T-cell (primary cell): ENCODE data around the gene SFSWAP. TPM values are rescaled to one million over a fixed set of nuclear protein-coding genes. Genes with fewer than 3 reads are reported as not detected.

Experiments used
- ATAC-seq, 4 experiments: fragments of 200-7000 bp in 3 of 4; fragments of 150-1000 bp in 1 of 4; cut with Tn5 transposase; replicated peaks in 1 of 4; 1 replicate in 3 of 4; 2 replicates in 1 of 4; pipeline ENCODE4 v1.10.0; 2021; ENCODE audit warnings: moderate library complexity in 3 of 4, mild to moderate bottlenecking in 2 of 4, moderate number of reproducible peaks in 1 of 4
- CTCF ChIA-PET, 2 donors: fragments of 300-600 bp; sonication (Branson Sonifier 250); formaldehyde crosslinking; loops; one replicate each; lab custom pipeline; 2022; ENCODE audit warnings: antibody characterized with exemption in 2 of 2; lab: Charles Lee
- POLR2A ChIA-PET, 2 donors: fragments of 300-600 bp; sonication (Branson Sonifier 250); formaldehyde crosslinking; loops; one replicate each; lab custom pipeline; 2022; ENCODE audit warnings: antibody characterized with exemption in 2 of 2; lab: Charles Lee
- DNase-seq, 35 experiments: peaks; one replicate each; pipeline versions ENCODE4 v3.0.0 to v3.0.0-alpha.2; 2013 to 2023
- H3K27ac ChIP-seq: one replicate; pipeline ENCODE4 v1.5.1; 2013; ENCODE audit warnings: low read length
- H3K27me3 ChIP-seq, 2 experiments: replicated peaks in 1 of 2; 1 replicate in 1 of 2; 2 replicates in 1 of 2; pipeline versions ENCODE4 v1.6.1 to v1.7.0; 2013; ENCODE audit warnings: low read length in 1 of 2, mixed read lengths in 1 of 2; ENCODE audit not compliant: control insufficient read depth in 2 of 2, insufficient read depth in 2 of 2; ENCODE audit errors: extremely low read depth in 1 of 2
- H3K36me3 ChIP-seq, 2 donors: 1 replicate in 1 of 2; 2 replicates in 1 of 2; pipeline versions ENCODE4 v1.6.1 to v1.7.0; 2013; ENCODE audit warnings: low read length in 1 of 2; ENCODE audit not compliant: control insufficient read depth in 2 of 2, insufficient read depth in 1 of 2; ENCODE audit errors: extremely low read depth in 1 of 2
- H3K4me1 ChIP-seq, 2 experiments: 1 replicate in 1 of 2; 2 replicates in 1 of 2; pipeline versions ENCODE4 v1.6.1 to v1.7.0; 2013; ENCODE audit warnings: low read length in 2 of 2, mixed read lengths in 1 of 2; ENCODE audit not compliant: insufficient read depth in 2 of 2, control insufficient read depth in 1 of 2; ENCODE audit errors: extremely low read depth in 1 of 2
- H3K4me3 ChIP-seq, 2 donors: 1 replicate in 1 of 2; 2 replicates in 1 of 2; pipeline versions ENCODE4 v1.5.1 to v1.7.0; 2013; ENCODE audit warnings: mild to moderate bottlenecking in 2 of 2, low read length in 1 of 2, moderate library complexity in 1 of 2; ENCODE audit not compliant: control insufficient read depth in 1 of 2; ENCODE audit errors: extremely low read depth in 1 of 2
- H3K9me3 ChIP-seq: 2 replicates; pipeline ENCODE4 v1.7.0; 2013
- H3K27ac Mint-ChIP-seq, 2 donors: one replicate each; pipeline ENCODE4 v1.8.0; 2020 to 2021; ENCODE audit warnings: mild to moderate bottlenecking in 2 of 2, mixed read lengths in 2 of 2
- H3K27me3 Mint-ChIP-seq, 2 donors: one replicate each; pipeline ENCODE4 v1.8.0; 2021 to 2022; ENCODE audit warnings: mixed read lengths in 2 of 2
- H3K36me3 Mint-ChIP-seq: one replicate; pipeline ENCODE4 v1.8.0; 2021; ENCODE audit warnings: mixed read lengths
- H3K4me1 Mint-ChIP-seq, 3 donors: one replicate each; pipeline ENCODE4 v1.8.0; 2020 to 2022; ENCODE audit warnings: mixed read lengths in 3 of 3, mild to moderate bottlenecking in 1 of 3
- H3K4me3 Mint-ChIP-seq, 3 donors: one replicate each; pipeline ENCODE4 v1.8.0; 2020 to 2022; ENCODE audit warnings: mild to moderate bottlenecking in 3 of 3, mixed read lengths in 3 of 3, moderate library complexity in 3 of 3
- H3K9me3 Mint-ChIP-seq, 3 donors: one replicate each; pipeline ENCODE4 v1.8.0; 2020 to 2022; ENCODE audit warnings: mixed read lengths in 3 of 3
- WGBS: methylation state at CpG from one replicate; pipeline ENCODE4 v1.1.5; 2013; ENCODE audit warnings: missing lambda C conversion rate; ENCODE audit not compliant: insufficient coverage; 5-methylcytosine and 5-hydroxymethylcytosine counted together
- total RNA-seq, 35 experiments: library from RNA in 6 of 35; stranded (reverse) in 6 of 35; fragments of 120-200 nt in 1 of 35; gene quantifications; one replicate each; pipeline versions ENCODE4 v1.2.1 to v1.2.4 and lab custom pipeline; 2013 to 2026

Gene SFSWAP
- total RNA-seq, 5 donors from 2014 or later (not counting 1 experiment from before 2014, with no cell fraction given) = 95.7 to 110 (median 106) TPM

DNA sequence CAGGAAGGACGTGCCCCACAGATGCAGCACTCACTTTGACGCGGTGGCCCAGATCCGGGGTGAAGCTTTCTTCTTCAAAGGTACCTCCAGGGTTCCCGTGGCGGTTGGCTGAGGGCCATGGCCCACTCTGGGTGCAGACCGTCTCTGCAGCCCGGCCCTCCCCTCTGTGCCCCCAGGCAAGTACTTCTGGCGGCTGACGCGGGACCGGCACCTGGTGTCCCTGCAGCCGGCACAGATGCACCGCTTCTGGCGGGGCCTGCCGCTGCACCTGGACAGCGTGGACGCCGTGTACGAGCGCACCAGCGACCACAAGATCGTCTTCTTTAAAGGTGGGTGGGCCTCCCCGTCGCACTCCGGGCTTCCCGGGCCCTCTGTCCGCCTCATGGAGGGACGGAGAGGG is 134.2 kb downstream of the SFSWAP start:
- no peak overlapping the region for H3K27ac ChIP-seq
- DNase-seq = no peak

DNA sequence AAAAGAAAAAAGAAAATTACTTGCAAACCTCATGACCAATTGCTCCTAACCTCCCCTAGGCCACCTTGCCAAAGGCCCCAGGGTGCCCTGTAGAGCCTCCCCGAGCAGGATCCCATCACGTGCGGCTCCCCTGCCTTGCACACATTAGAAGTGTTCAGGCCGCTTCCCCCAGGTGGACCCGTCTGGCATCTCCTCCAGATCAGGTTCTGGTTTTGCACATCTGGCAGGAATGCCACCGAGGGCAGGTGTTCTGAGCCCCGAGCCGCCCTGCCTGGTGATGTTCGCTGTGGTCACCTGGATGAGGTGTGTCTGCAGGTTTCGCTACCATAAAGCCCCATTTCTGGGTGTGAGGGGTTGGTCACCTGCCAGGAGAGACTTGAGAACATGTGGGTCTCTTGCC is 136.6 kb downstream of the SFSWAP start:
- no peak overlapping the region for H3K27ac Mint-ChIP-seq
- no peaks in the 10 kb centered on the region for H3K36me3 Mint-ChIP-seq
- POLR2A ChIA-PET = no interaction called here

More for the DNA sequence above, 134.2 kb downstream of the SFSWAP start:
- Mint-ChIP-seq H3K4me3 (no peak overlapping the region), H3K4me1 (no peaks in the 10 kb centered on the region), H3K27ac (no peak overlapping the region), H3K36me3 (no peaks in the 10 kb centered on the region), H3K27me3 (peaks cover 0 to 2% of the 10 kb centered on the region in 2 donors), H3K9me3 (no peaks in the 10 kb centered on the region)
- Histone ChIP-seq H3K9me3 (no peaks in the 10 kb centered on the region), H3K4me1 (no peaks in the 10 kb centered on the region), H3K36me3 (no peaks in the 10 kb centered on the region), H3K27me3 (peaks cover 0 to 14% of the 10 kb centered on the region in 2 experiments), H3K4me3 (no peak overlapping the region)
- POLR2A ChIA-PET = no interaction called here
- CTCF ChIA-PET = no interaction called here
- no peak for ATAC-seq
- WGBS = 92% methylated on average over 29 of the region's 29 CpGs

DNA sequence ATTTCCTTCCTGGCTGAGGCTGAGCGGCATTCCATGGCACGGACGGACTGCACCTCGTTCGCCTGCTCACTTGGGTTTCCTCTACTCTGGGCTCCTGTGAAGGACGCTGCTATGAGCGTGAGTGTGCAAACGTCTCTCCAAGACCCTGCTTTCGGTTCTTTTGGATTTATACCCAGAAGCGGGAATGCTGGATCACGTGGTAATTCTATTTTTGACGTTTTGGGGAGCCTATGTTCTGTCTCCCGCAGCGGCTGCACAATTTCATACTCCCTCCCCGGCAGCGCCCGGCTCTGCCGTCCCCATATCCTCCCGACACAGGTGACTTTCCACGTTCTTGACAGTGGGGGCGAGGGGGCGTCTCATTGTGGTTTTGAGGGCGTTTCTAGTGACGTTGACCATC is 137.9 kb downstream of the SFSWAP start:
- ATAC-seq (no peak), DNase-seq (no peak)
- no peak overlapping the region for H3K27ac ChIP-seq
- peaks cover 0 to 2% (median 0%) of the 10 kb centered on the region in 3 donors for H3K4me1 Mint-ChIP-seq
- peaks cover 0 to 28% of the 10 kb centered on the region in 2 experiments for H3K27me3 ChIP-seq
- WGBS = 83% methylated on average over 20 of the region's 24 CpGs
- no peak overlapping the region for H3K4me3 Mint-ChIP-seq
- H3K4me1 ChIP-seq = no peaks in the 10 kb centered on the region
- H3K9me3 Mint-ChIP-seq = no peaks in the 10 kb centered on the region
- no peaks in the 10 kb centered on the region for H3K36me3 Mint-ChIP-seq
- H3K27me3 Mint-ChIP-seq = peaks cover 0 to 2% of the 10 kb centered on the region in 2 donors
- no peaks in the 10 kb centered on the region for H3K36me3 ChIP-seq
- ChIA-PET POLR2A (no interaction called here), CTCF (no interaction called here)
- no peaks in the 10 kb centered on the region for H3K9me3 ChIP-seq
- no peak overlapping the region for H3K27ac Mint-ChIP-seq
- no peak overlapping the region for H3K4me3 ChIP-seq

More for the DNA sequence above, 136.6 kb downstream of the SFSWAP start:
- Histone ChIP-seq H3K36me3 (no peaks in the 10 kb centered on the region), H3K27ac (no peak overlapping the region), H3K4me1 (no peaks in the 10 kb centered on the region), H3K9me3 (no peaks in the 10 kb centered on the region), H3K27me3 (peaks cover 0 to 19% of the 10 kb centered on the region in 2 experiments), H3K4me3 (no peak overlapping the region)
- H3K9me3 Mint-ChIP-seq = no peaks in the 10 kb centered on the region
- DNase-seq (no peak), ATAC-seq (peak in 1 of 4 experiments; percentile 9)
- H3K4me1 Mint-ChIP-seq = no peaks in the 10 kb centered on the region
- H3K27me3 Mint-ChIP-seq = peaks cover 0 to 2% of the 10 kb centered on the region in 2 donors
- CTCF ChIA-PET = no interaction called here
- no peak overlapping the region for H3K4me3 Mint-ChIP-seq
- WGBS = 82% methylated on average over 8 of the region's 10 CpGs

Other genes with a start within 250 kb of the SFSWAP start
- 1 to 10 TPM in 3 of 5 donors, under 1 TPM in 2; 0.58 to 2.7 (median 1.2) TPM for gene MMP17, start 117.3 kb downstream of the SFSWAP start, total RNA-seq
- gene ULK1, start 183.5 kb downstream of the SFSWAP start, total RNA-seq = 10 to 100 TPM; 53.3 to 89.6 (median 57.8) TPM
- gene PUS1, start 218.2 kb downstream of the SFSWAP start, total RNA-seq = 10 to 100 TPM; 27.8 to 71.4 (median 66.5) TPM
- 10 to 100 TPM; 75.7 to 84.3 (median 79.2) TPM for gene EP400, start 238.9 kb downstream of the SFSWAP start, total RNA-seq